Neural cell (in vitro differentiated cells): Measurements from ENCODE around the gene HIBCH.

Source experiments
- CTCF ChIP-seq: fragments of 450-650 bp; IDR thresholded peaks from 2 replicates; pipeline ENCODE4 v1.5.1; 2014; ENCODE audit warnings: antibody characterized with exemption, mild to moderate bottlenecking, moderate library complexity; ENCODE audit not compliant: poor library complexity, severe bottlenecking
- POLR2AphosphoS5 ChIP-seq: IDR thresholded peaks from 2 replicates; pipeline ENCODE4 v1.6.1; 2012

GRCh38 chr2:190301032-190301431, 18.6 kb downstream of the HIBCH start:
- TF ChIP-seq CTCF, result no peak
- TF ChIP-seq POLR2AphosphoS5, result no peak
